Heart right ventricle (tissue), 16 donors: Measurements from ENCODE around the gene YIPF5. TPM values are rescaled to one million over a fixed set of nuclear protein-coding genes. Genes with fewer than 3 reads are reported as not detected.
A peak's percentile ranks its signal among the peaks of the same experiment; 100 is the strongest.

Source experiments
- ATAC-seq, 8 donors: fragments of 200-7000 bp; cut with Tn5 transposase; one replicate each; pipeline ENCODE4 v1.9.1; 2020; ENCODE audit warnings: mild to moderate bottlenecking in 8 of 8, moderate library complexity in 8 of 8, moderate number of reproducible peaks in 1 of 8
- DNase-seq, 2 donors: peaks; one replicate each; pipeline ENCODE4 v3.0.0-alpha.2; 2020
- H3K27ac ChIP-seq, 10 donors: fragments of 200-600 bp; sonication (generic) in 2 of 10; one replicate each; pipeline versions ENCODE4 v1.5.0 to v1.8.0; 2020 to 2022; ENCODE audit warnings: mild to moderate bottlenecking in 3 of 10
- H3K27me3 ChIP-seq, 7 donors: fragments of 200-600 bp; one replicate each; pipeline ENCODE4 v1.8.0; 2021 to 2022; ENCODE audit warnings: mild to moderate bottlenecking in 2 of 7
- H3K36me3 ChIP-seq, 9 donors: fragments of 200-600 bp; sonication (generic) in 1 of 9; one replicate each; pipeline versions ENCODE4 v1.5.0 to v1.8.0; 2020 to 2022; ENCODE audit warnings: mild to moderate bottlenecking in 2 of 9
- H3K4me1 ChIP-seq, 9 donors: fragments of 200-600 bp; sonication (generic) in 1 of 9; one replicate each; pipeline versions ENCODE4 v1.5.0 to v1.8.0; 2020 to 2022; ENCODE audit warnings: mild to moderate bottlenecking in 4 of 9
- H3K4me3 ChIP-seq, 10 donors: fragments of 200-600 bp; sonication (generic) in 2 of 10; one replicate each; pipeline versions ENCODE4 v1.5.0 to v1.8.0; 2020 to 2022; ENCODE audit warnings: mild to moderate bottlenecking in 7 of 10, moderate library complexity in 2 of 10
- H3K9me3 ChIP-seq, 11 donors: fragments of 200-600 bp in 10 of 11; sonication (generic) in 2 of 11; one replicate each; pipeline versions ENCODE4 v1.5.0 to v1.8.0; 2013 to 2022; ENCODE audit warnings: mild to moderate bottlenecking in 2 of 11, control low read depth in 1 of 11, moderate library complexity in 1 of 11
- WGBS, 2 donors: extraction: QIAGEN DNeasy Blood & Tissue Kit; methylation state at CpG; one replicate each; pipeline ENCODE4 v1.1.7; 2013; ENCODE audit warnings: inconsistent platforms in 1 of 2; 5-methylcytosine and 5-hydroxymethylcytosine counted together
- intact Hi-C, 10 donors: fragments of 100-400 bp; cut with DNase I; formaldehyde crosslinking; loops; one replicate each; pipeline versions ENCODE4 v1.11.1 to v1.14.2; 2022
- polyA plus RNA-seq, 2 donors: library from polyadenylated mRNA; stranded (reverse); fragments of 200-250 nt; gene quantifications; one replicate each; pipeline ENCODE4 v1.2.3, GENCODE V29; 2013
- total RNA-seq, 10 donors: library from RNA; stranded (reverse); fragmentation: NEBNext Ultra II Directional in 3 of 10; extraction: Animal tissue kit (Norgen Biotek cat#: 25700) in 3 of 10; gene quantifications; one replicate each; pipeline versions ENCODE4 v1.2.1 to v1.2.4, GENCODE V29; 2021 to 2023
- TF ChIP-seq, protein P1 (sequence below), 9 donors: fragments of 200-600 bp; sonication (generic) in 2 of 9; IDR thresholded peaks; one replicate each; pipeline versions ENCODE4 v1.5.0 to v1.8.0; 2021 to 2022; ENCODE audit warnings: antibody characterized with exemption in 9 of 9, mild to moderate bottlenecking in 5 of 9, moderate library complexity in 1 of 9
- donor health status: Arrhythmogenic right ventricular cardiomyopathy.
- donor health status: ischemic (EF 13 %, LVEDD 7.1; RV severe dilation, severe dysfunction).
- donor health status: healthy with polysubstance abuse.
- donor health status: DM: no; HTN: yes; CAD: no.
- donor health status: DM: no; HTN: no; CAD: no.
- donor health status: ischemic (EF 25% LVEDD 6.9; RV normal size, moderate dysfunction).
- donor health status: ischemic (EF 25% LVEDD 5.7; RV mildly dilated, moderate dysfunction).
- donor health status: healthy.
- donor health status: DM: yes; HTN: yes; CAD: no.
- donor health status: Ischemic cardiomyopathy.
- donor health status: ischemic (EF 35%, LVEDD 5.7; RV mildly dilated, moderate dysfunction).
- donor health status: nonischemic (EF 11% LVEDD 7.7; RV severe dilation, severe dysfunction).
- donor health status: DM: yes; HTN: yes; CAD: no.
- donor health status: PGD.
- donor health status: ischemic (EF 29% LVEDD 5.4; RV normal size, mild dysfunction).
- donor health status: nonischemic (EF 23%, LVEDD 6.1; RV moderate dilation, normal function).

Gene YIPF5
- total and polyA plus RNA-seq, 12 donors: 3.9 to 34.9 (median 27.8) TPM

DNA sequence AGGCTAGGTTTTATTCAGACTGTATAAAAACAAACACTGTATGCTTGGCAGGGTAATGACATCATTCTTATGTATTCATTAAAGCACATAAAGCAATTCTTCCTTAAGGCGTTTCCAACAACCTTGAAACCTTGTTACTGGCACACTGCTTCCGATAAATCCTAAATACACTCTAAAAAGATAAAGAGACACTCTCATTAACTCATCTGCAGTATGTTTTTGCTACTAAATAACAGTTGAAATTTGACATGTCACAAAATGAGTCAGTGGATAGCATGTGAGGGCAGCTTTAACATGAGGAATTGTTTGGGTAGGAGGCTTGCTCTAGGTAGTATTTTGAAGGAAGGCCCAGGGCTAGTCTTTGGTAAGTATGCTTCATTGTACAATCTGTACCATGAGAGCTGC is 13.7 kb downstream of the YIPF5 start:
- DNase-seq: no peak
- H3K9me3 ChIP-seq: no peaks in the 10 kb centered on the region
- H3K4me1 ChIP-seq: no peaks in the 10 kb centered on the region
- TF ChIP-seq, protein P1, sequence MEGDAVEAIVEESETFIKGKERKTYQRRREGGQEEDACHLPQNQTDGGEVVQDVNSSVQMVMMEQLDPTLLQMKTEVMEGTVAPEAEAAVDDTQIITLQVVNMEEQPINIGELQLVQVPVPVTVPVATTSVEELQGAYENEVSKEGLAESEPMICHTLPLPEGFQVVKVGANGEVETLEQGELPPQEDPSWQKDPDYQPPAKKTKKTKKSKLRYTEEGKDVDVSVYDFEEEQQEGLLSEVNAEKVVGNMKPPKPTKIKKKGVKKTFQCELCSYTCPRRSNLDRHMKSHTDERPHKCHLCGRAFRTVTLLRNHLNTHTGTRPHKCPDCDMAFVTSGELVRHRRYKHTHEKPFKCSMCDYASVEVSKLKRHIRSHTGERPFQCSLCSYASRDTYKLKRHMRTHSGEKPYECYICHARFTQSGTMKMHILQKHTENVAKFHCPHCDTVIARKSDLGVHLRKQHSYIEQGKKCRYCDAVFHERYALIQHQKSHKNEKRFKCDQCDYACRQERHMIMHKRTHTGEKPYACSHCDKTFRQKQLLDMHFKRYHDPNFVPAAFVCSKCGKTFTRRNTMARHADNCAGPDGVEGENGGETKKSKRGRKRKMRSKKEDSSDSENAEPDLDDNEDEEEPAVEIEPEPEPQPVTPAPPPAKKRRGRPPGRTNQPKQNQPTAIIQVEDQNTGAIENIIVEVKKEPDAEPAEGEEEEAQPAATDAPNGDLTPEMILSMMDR (IDR thresholded peaks at IDR 0.05): no peak
- H3K36me3 ChIP-seq: peaks cover 0 to 58% (median 14%) of the 10 kb centered on the region in 9 donors
- H3K27ac ChIP-seq: no peak overlapping the region
- intact Hi-C loops: no loop called here
- H3K27me3 ChIP-seq: no peaks in the 10 kb centered on the region
- ATAC-seq: no peak
- 79 to 87% methylated on average over 2 of the region's 2 CpGs for WGBS, 2 donors
- no peak overlapping the region for H3K4me3 ChIP-seq

DNA sequence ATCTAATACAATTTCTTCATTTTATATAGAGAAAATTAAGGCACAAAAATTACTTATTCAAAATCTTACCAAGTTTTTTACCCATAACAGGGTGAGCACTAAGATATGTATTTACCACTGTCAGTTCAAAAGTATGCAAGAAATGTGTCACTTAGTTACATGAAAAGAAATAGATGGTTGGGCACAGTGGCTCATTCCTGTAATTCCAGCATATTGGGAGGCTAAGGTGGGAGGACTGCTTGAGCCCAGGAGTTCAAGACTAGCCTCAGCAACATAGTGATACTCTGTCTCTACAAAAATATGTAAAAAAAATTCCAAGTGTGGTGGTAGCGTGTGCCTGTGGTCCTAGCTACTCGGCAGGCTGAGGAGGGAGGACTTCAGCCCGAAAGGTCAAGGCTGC is 19.4 kb downstream of the YIPF5 start:
- Histone ChIP-seq H3K27me3 (no peaks in the 10 kb centered on the region), H3K4me1 (peaks cover 0 to 7% (median 3%) of the 10 kb centered on the region in 9 donors), H3K36me3 (peaks cover 0 to 3% (median 0%) of the 10 kb centered on the region in 9 donors), H3K27ac (no peak overlapping the region), H3K9me3 (no peaks in the 10 kb centered on the region), H3K4me3 (no peak overlapping the region)
- 92 to 94% methylated on average over 3 of the region's 3 CpGs for WGBS, 2 donors
- TF ChIP-seq, protein P1 (IDR thresholded peaks at IDR 0.05): no peak
- no peak for DNase-seq
- intact Hi-C loops: no loop called here
- no peak for ATAC-seq

DNA sequence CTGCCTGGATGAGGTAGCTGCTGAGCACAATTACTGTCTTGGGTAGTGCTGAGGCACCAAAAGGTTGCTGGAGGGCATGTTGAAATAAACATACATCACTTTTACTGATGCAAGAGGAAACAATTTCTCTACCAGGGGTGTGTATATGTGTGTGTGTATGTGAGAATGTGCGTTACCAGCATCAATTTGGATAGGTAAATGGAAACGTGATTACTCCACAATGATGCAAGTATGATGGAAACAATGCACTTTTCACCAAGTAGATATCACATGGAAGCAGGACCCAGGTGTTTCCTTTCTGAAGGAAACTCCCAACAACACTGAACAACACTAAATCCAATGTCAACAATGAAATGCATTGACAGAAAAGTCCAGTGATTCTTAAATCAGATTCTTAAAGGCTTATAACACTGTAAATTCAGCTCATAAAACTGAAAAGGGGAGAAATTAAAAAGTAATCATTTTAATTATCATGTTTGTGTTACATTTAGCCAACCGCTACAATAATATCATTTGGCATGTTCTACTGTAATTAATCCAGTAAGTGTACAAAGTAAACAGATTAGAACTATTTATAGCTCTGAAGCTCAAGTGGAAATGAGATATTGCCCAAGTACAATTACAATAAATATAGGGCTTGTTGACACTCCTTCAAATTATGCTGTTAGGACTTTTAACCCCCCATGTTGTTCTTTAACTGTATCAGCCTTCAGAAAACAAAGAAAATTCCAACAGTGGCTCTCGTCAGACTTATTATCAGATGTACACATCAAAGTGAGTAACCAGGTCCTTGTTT is 25.3 kb downstream of the YIPF5 start:
- no peaks in the 10 kb centered on the region for H3K27me3 ChIP-seq
- ATAC-seq (peak in 7 of 8 donors; percentile 24 to 90 (median 68)), DNase-seq (no peak)
- intact Hi-C loops: loop anchor here in 5 of 10 donors (5.0 to 10.0 kb wide), 5 partner anchors 113 to 740 kb away; partner anchors contain the start of gene NR3C1 (in 1 of the 5)
- TF ChIP-seq, protein P1 (IDR thresholded peaks at IDR 0.05): no peak
- peak overlapping the region in 6 of 10 donors; percentile 40 to 66 (median 58) for H3K27ac ChIP-seq
- 34 to 35% methylated on average over 4 of the region's 4 CpGs for WGBS, 2 donors
- H3K9me3 ChIP-seq: no peaks in the 10 kb centered on the region
- peaks cover 2 to 37% (median 20%) of the 10 kb centered on the region in 9 donors for H3K4me1 ChIP-seq
- no peak overlapping the region for H3K4me3 ChIP-seq
- H3K36me3 ChIP-seq: no peaks in the 10 kb centered on the region

GRCh38 chr5:144143625-144144024 is 26.8 kb downstream of the YIPF5 start:
- H3K27me3 ChIP-seq: no peaks in the 10 kb centered on the region
- WGBS, 2 donors: 97% methylated on average over 1 of the region's 1 CpG
- no peak overlapping the region for H3K27ac ChIP-seq
- intact Hi-C loops: loop anchor here in 5 of 10 donors (5.0 to 10.0 kb wide), 5 partner anchors 111 to 739 kb away; partner anchors contain the start of gene NR3C1 (in 1 of the 5)
- H3K4me3 ChIP-seq: no peak overlapping the region
- DNase-seq (no peak), ATAC-seq (no peak)
- H3K4me1 ChIP-seq: peaks cover 2 to 43% (median 21%) of the 10 kb centered on the region in 9 donors
- TF ChIP-seq, protein P1 (IDR thresholded peaks at IDR 0.05): no peak
- no peaks in the 10 kb centered on the region for H3K36me3 ChIP-seq
- H3K9me3 ChIP-seq: no peaks in the 10 kb centered on the region
